A549 (cell line): ENCODE measurements around the gene TTC21A. TPM values are rescaled to one million over a fixed set of nuclear protein-coding genes. Genes with fewer than 3 reads are reported as not detected.

Experiments used
- ATAC-seq, 2 experiments: fragments of 200-7000 bp in 1 of 2; fragments of >200 bp in 1 of 2; cut with Nextera tagmentation in 1 of 2; cut with Tn5 transposase in 1 of 2; 3 replicates each; pipeline versions ENCODE4 v1.8.0 to v1.9.1; 2018 to 2020; ENCODE audit warnings: mild to moderate bottlenecking in 1 of 2, moderate library complexity in 1 of 2
- CTCF ChIA-PET: fragments of 300-600 bp; sonication (Branson Sonifier 250); formaldehyde crosslinking; extraction: SDS; loops from one replicate; lab custom pipeline; 2021; ENCODE audit warnings: antibody characterized with exemption, inconsistent platforms; lab: Yijun Ruan, JAX
- POLR2A ChIA-PET: fragments of 350-600 bp; formaldehyde crosslinking; extraction: SDS; loops from one replicate; lab custom pipeline; 2021; ENCODE audit warnings: antibody characterized with exemption, inconsistent platforms; lab: Yijun Ruan, JAX
- DNase-seq, 2 experiments: peaks; one replicate each; pipeline versions ENCODE4 v3.0.0 to v3.0.0-alpha.2; 2011 to 2016; ENCODE audit warnings: low read depth in 1 of 2, low spot score in 1 of 2
- FAIRE-seq: peaks from 2 replicates; lab custom pipeline; 2011; peaks lifted over from hg19 to GRCh38; lab: Jason Lieb, UNC
- H3K27ac ChIP-seq, 2 experiments: fragments of >200 bp; sonication (Bioruptor Twin); formaldehyde crosslinking; 3 replicates each; pipeline ENCODE4 v1.5.1; 2016 to 2017
- H3K4me1 ChIP-seq: fragments of >200 bp; sonication (Bioruptor Twin); formaldehyde crosslinking; 3 replicates; pipeline ENCODE4 v1.6.1; 2016
- H3K4me2 ChIP-seq: fragments of >200 bp; sonication (Bioruptor Twin); formaldehyde crosslinking; 3 replicates; pipeline ENCODE4 v1.6.1; 2016
- H3K4me3 ChIP-seq: fragments of >200 bp; sonication (Bioruptor Twin); formaldehyde crosslinking; 3 replicates; pipeline ENCODE4 v1.5.1; 2016
- H3K9me3 ChIP-seq: fragments of >200 bp; sonication (Bioruptor Twin); formaldehyde crosslinking; 3 replicates; pipeline ENCODE4 v1.6.1; 2016
- BHLHE40 ChIP-seq: IDR thresholded peaks from 2 replicates; pipeline ENCODE4 v1.6.1; 2012; ENCODE audit warnings: low read depth, low read length, inconsistent platforms
- CBX8 ChIP-seq: fragments of 200-600 bp; sonication (generic); IDR thresholded peaks from 2 replicates; pipeline ENCODE4 v1.6.1; 2016
- EHMT2 ChIP-seq: fragments of 200-600 bp; sonication (generic); IDR thresholded peaks from 2 replicates; pipeline ENCODE4 v1.6.1; 2016; ENCODE audit warnings: antibody characterized with exemption, low read depth, mild to moderate bottlenecking, moderate library complexity
- EP300 ChIP-seq, 2 experiments: fragments of >200 bp; sonication (Bioruptor Twin); formaldehyde crosslinking; IDR thresholded peaks; 2 replicates in 1 of 2; 3 replicates in 1 of 2; pipeline ENCODE4 v1.6.1; 2016 to 2017
- FOSB ChIP-seq: fragments of 250-450 bp; sonication (Bioruptor Pico); IDR thresholded peaks from 2 replicates; pipeline ENCODE4 v1.5.0; 2020; ENCODE audit warnings: mild to moderate bottlenecking, moderate library complexity
- FOXS1 ChIP-seq: fragments of 250-450 bp; sonication (Bioruptor Pico); IDR thresholded peaks from 2 replicates; pipeline ENCODE4 v1.5.0; 2020; ENCODE audit warnings: mild to moderate bottlenecking, moderate library complexity
- HES2 ChIP-seq: fragments of >200 bp; sonication (Bioruptor Twin); formaldehyde crosslinking; IDR thresholded peaks from 2 replicates; pipeline ENCODE4 v1.6.1; 2016
- HEYL ChIP-seq: fragments of 250-450 bp; sonication (Bioruptor Pico); IDR thresholded peaks from 2 replicates; pipeline ENCODE4 v1.8.0; 2021; ENCODE audit warnings: mild to moderate bottlenecking, moderate library complexity
- MAFK ChIP-seq: fragments of 450-650 bp; IDR thresholded peaks from 2 replicates; pipeline ENCODE4 v1.6.1; 2014; ENCODE audit not compliant: partially characterized antibody
- NR3C1 ChIP-seq: fragments of >200 bp; sonication (Bioruptor Twin); formaldehyde crosslinking; IDR thresholded peaks from 3 replicates; pipeline ENCODE4 v1.6.1; 2017
- PHF8 ChIP-seq: fragments of 200-600 bp; sonication (generic); IDR thresholded peaks from 2 replicates; pipeline ENCODE4 v1.6.1; 2016; ENCODE audit warnings: low read depth, mild to moderate bottlenecking, antibody characterized with exemption, moderate library complexity, borderline replicate concordance
- RAD21 ChIP-seq, 2 experiments: fragments of >200 bp in 1 of 2; sonication (Bioruptor Twin) in 1 of 2; formaldehyde crosslinking in 1 of 2; IDR thresholded peaks in 1 of 2; conservative IDR thresholded peaks in 1 of 2; 2 replicates in 1 of 2; 3 replicates in 1 of 2; pipeline ENCODE4 v1.6.1; 2012 to 2018; ENCODE audit warnings: inconsistent platforms in 1 of 2
- RARB ChIP-seq: fragments of 250-450 bp; sonication (Bioruptor Pico); IDR thresholded peaks from 2 replicates; pipeline ENCODE4 v1.8.0; 2021; ENCODE audit warnings: mild to moderate bottlenecking, moderate library complexity
- RCOR1 ChIP-seq: fragments of 150-350 bp; IDR thresholded peaks from 2 replicates; pipeline ENCODE4 v1.6.1; 2014; ENCODE audit warnings: antibody characterized with exemption, low read length, low read depth
- SREBF2 ChIP-seq: fragments of 450-650 bp; IDR thresholded peaks from 2 replicates; pipeline ENCODE4 v1.6.1; 2014; ENCODE audit warnings: mild to moderate bottlenecking, moderate library complexity
- TP53 ChIP-seq: fragments of 250-450 bp; sonication (Bioruptor Pico); IDR thresholded peaks from 2 replicates; pipeline ENCODE4 v1.5.0; 2021; ENCODE audit warnings: mild to moderate bottlenecking, moderate library complexity
- ZC3H11A ChIP-seq: fragments of 450-650 bp; IDR thresholded peaks from 2 replicates; pipeline ENCODE4 v1.6.1; 2014; ENCODE audit warnings: antibody characterized with exemption, mild to moderate bottlenecking
- ZNF302 ChIP-seq: fragments of 250-450 bp; sonication (Bioruptor Pico); IDR thresholded peaks from 2 replicates; pipeline ENCODE4 v1.9.0; 2021; ENCODE audit warnings: inconsistent platforms, mild to moderate bottlenecking, moderate library complexity
- ZSCAN20 ChIP-seq: fragments of 250-450 bp; sonication (Bioruptor Pico); IDR thresholded peaks from 2 replicates; pipeline ENCODE4 v1.8.0; 2022; ENCODE audit warnings: mild to moderate bottlenecking, moderate library complexity
- WGBS: methylation state at CpG from one replicate; pipeline ENCODE4 v1.1.6; 2017; ENCODE audit errors: missing lambda C conversion rate; 5-methylcytosine and 5-hydroxymethylcytosine counted together
- polyA plus RNA-seq, 4 experiments: library from polyadenylated mRNA; depleted of rRNA in 3 of 4; stranded (reverse); fragments of >200 nt; fragmentation: RNase III in 1 of 4; extraction: RNeasy Plus Mini Kit Qiagen cat#74134 plus additional on column Dnase treatment in 1 of 4; gene quantifications; 2 replicates in 3 of 4; 3 replicates in 1 of 4; pipeline ENCODE4 v1.2.3, GENCODE V29; 2011 to 2017
- TF ChIP-seq, protein P1 (sequence below): fragments of 250-450 bp; sonication (Bioruptor Pico); IDR thresholded peaks from 2 replicates; pipeline ENCODE4 v1.5.0; 2021; ENCODE audit warnings: mild to moderate bottlenecking, moderate library complexity, borderline replicate concordance
- TF ChIP-seq, protein P2 (sequence below): fragments of 200-600 bp; sonication (generic); IDR thresholded peaks from 2 replicates; pipeline ENCODE4 v1.6.1; 2016; ENCODE audit warnings: antibody characterized with exemption, mild to moderate bottlenecking, moderate library complexity
- TF ChIP-seq, protein P3 (sequence below): fragments of 450-650 bp; IDR thresholded peaks from 2 replicates; pipeline ENCODE4 v1.6.1; 2014; ENCODE audit warnings: antibody characterized with exemption

The TTC21A gene
- polyA plus RNA-seq, 2 of the 4 experiments (the other 2 are of a cell fraction): 1.1 to 1.4 TPM

DNA sequence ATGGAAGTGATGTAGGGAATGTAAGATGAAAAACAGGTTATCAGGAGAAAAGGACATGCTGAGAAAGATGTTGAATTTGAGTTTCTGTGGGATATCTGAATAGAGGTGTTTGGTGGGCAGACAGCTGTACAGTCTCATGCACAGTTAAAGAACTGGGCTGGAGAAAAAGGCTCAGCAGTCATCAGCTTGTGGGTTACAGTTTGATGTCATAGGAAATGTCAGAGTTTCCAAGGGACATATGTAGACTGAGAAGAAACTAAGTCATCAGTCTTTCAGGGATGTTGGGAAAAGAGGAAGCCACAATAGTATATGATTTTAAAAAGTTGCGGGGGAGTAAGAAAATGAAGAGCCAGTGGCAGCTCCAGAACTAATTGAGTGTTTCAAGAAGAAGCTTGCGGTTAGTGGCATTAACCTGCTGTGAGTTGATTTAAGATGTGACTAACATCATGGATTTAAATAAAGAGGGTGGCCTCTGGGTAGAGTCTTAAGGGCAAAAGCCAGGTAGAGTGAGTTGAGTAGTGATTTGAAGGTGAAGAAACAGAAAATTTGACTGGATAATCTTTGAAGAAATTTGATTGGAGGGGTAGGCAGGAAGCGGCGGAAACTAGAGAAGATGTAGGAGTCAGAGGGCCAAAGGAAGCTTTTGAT lies 24.7 kb upstream of the TTC21A start:
- ATAC-seq (no peak), FAIRE-seq (no peak), DNase-seq (no peak)
- no peak overlapping the region for H3K27ac ChIP-seq
- CTCF ChIA-PET: interaction anchor here (1.0 to 1.6 kb wide), 4 partner anchors 13 to 205 kb away, joined by 3 to 5 read pairs (median 4); no protein-coding TSS in a partner anchor
- H3K4me2 ChIP-seq: no peak overlapping the region
- no peak overlapping the region for H3K4me3 ChIP-seq
- no peaks in the 10 kb centered on the region for H3K9me3 ChIP-seq
- WGBS: 97% methylated on average over 4 of the region's 4 CpGs
- no peaks in the 10 kb centered on the region for H3K4me1 ChIP-seq
- POLR2A ChIA-PET: no interaction called here
- TF ChIP-seq RCOR1: no peak
- no peak for TF ChIP-seq RARB (CRISPR knock-in tag)
- no peak for TF ChIP-seq TP53 (CRISPR knock-in tag)
- TF ChIP-seq, protein P1, sequence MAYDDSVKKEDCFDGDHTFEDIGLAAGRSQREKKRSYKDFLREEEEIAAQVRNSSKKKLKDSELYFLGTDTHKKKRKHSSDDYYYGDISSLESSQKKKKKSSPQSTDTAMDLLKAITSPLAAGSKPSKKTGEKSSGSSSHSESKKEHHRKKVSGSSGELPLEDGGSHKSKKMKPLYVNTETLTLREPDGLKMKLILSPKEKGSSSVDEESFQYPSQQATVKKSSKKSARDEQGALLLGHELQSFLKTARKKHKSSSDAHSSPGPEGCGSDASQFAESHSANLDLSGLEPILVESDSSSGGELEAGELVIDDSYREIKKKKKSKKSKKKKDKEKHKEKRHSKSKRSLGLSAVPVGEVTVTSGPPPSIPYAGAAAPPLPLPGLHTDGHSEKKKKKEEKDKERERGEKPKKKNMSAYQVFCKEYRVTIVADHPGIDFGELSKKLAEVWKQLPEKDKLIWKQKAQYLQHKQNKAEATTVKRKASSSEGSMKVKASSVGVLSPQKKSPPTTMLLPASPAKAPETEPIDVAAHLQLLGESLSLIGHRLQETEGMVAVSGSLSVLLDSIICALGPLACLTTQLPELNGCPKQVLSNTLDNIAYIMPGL (CRISPR knock-in tag): no peak
- no peak for TF ChIP-seq ZSCAN20
- TF ChIP-seq SREBF2: no peak
- TF ChIP-seq, protein P2, sequence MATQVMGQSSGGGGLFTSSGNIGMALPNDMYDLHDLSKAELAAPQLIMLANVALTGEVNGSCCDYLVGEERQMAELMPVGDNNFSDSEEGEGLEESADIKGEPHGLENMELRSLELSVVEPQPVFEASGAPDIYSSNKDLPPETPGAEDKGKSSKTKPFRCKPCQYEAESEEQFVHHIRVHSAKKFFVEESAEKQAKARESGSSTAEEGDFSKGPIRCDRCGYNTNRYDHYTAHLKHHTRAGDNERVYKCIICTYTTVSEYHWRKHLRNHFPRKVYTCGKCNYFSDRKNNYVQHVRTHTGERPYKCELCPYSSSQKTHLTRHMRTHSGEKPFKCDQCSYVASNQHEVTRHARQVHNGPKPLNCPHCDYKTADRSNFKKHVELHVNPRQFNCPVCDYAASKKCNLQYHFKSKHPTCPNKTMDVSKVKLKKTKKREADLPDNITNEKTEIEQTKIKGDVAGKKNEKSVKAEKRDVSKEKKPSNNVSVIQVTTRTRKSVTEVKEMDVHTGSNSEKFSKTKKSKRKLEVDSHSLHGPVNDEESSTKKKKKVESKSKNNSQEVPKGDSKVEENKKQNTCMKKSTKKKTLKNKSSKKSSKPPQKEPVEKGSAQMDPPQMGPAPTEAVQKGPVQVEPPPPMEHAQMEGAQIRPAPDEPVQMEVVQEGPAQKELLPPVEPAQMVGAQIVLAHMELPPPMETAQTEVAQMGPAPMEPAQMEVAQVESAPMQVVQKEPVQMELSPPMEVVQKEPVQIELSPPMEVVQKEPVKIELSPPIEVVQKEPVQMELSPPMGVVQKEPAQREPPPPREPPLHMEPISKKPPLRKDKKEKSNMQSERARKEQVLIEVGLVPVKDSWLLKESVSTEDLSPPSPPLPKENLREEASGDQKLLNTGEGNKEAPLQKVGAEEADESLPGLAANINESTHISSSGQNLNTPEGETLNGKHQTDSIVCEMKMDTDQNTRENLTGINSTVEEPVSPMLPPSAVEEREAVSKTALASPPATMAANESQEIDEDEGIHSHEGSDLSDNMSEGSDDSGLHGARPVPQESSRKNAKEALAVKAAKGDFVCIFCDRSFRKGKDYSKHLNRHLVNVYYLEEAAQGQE: no peak
- no peak for TF ChIP-seq BHLHE40
- TF ChIP-seq FOSB (CRISPR knock-in tag): no peak
- TF ChIP-seq CBX8: no peak
- no peak for TF ChIP-seq MAFK
- TF ChIP-seq HEYL (CRISPR knock-in tag): no peak
- no peak for TF ChIP-seq EP300 (IDR thresholded peaks at IDR 0.05)
- no peak for TF ChIP-seq EHMT2
- TF ChIP-seq RAD21 (conservative IDR thresholded peaks at IDR 0.05 in 1 of 2, IDR thresholded peaks at IDR 0.05 in 1 of 2): no peak
- no peak for TF ChIP-seq HES2
- TF ChIP-seq ZC3H11A: no peak
- TF ChIP-seq ZNF302 (CRISPR knock-in tag): no peak
- no peak for TF ChIP-seq PHF8
- TF ChIP-seq FOXS1 (CRISPR knock-in tag): no peak

DNA sequence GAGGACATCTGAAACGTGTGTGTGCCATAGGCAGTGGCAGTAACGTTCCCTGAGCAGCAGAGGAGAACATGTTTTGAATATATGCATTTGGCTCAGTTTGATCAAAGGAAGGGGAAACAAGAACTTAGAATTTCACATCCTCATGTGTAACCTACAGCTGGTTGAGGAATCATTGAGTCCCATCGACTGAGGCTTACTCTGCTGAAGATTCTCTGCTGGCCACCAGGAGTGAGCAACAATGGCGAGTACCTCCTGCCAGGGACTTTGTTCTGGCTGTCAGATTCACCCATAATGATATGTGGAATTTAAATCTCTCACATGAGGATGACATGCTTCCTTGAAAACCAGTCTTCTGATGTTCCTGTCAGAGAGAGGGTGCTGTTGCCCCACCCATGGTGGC lies 21.3 kb upstream of the TTC21A start:
- FAIRE-seq (no peak), DNase-seq (no peak), ATAC-seq (peak in 1 of 2 experiments; percentile 41; a peak in 2 of 6 replicates)
- CTCF ChIA-PET: interaction anchor here (1.0 to 3.4 kb wide), 4 partner anchors 9 to 203 kb away, joined by 3 to 14 read pairs (median 4); no protein-coding TSS in a partner anchor
- H3K9me3 ChIP-seq: no peaks in the 10 kb centered on the region
- TF ChIP-seq NR3C1: no peak
- TF ChIP-seq, protein P3, sequence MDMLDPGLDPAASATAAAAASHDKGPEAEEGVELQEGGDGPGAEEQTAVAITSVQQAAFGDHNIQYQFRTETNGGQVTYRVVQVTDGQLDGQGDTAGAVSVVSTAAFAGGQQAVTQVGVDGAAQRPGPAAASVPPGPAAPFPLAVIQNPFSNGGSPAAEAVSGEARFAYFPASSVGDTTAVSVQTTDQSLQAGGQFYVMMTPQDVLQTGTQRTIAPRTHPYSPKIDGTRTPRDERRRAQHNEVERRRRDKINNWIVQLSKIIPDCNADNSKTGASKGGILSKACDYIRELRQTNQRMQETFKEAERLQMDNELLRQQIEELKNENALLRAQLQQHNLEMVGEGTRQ: no peak
- no peak overlapping the region for H3K27ac ChIP-seq
- POLR2A ChIA-PET: no interaction called here
- no peak overlapping the region for H3K4me2 ChIP-seq
- no peaks in the 10 kb centered on the region for H3K4me1 ChIP-seq
- WGBS: 87% methylated on average over 4 of the region's 4 CpGs
- H3K4me3 ChIP-seq: no peak overlapping the region
